ENCODE data around the gene SNRPD3.

DNA sequence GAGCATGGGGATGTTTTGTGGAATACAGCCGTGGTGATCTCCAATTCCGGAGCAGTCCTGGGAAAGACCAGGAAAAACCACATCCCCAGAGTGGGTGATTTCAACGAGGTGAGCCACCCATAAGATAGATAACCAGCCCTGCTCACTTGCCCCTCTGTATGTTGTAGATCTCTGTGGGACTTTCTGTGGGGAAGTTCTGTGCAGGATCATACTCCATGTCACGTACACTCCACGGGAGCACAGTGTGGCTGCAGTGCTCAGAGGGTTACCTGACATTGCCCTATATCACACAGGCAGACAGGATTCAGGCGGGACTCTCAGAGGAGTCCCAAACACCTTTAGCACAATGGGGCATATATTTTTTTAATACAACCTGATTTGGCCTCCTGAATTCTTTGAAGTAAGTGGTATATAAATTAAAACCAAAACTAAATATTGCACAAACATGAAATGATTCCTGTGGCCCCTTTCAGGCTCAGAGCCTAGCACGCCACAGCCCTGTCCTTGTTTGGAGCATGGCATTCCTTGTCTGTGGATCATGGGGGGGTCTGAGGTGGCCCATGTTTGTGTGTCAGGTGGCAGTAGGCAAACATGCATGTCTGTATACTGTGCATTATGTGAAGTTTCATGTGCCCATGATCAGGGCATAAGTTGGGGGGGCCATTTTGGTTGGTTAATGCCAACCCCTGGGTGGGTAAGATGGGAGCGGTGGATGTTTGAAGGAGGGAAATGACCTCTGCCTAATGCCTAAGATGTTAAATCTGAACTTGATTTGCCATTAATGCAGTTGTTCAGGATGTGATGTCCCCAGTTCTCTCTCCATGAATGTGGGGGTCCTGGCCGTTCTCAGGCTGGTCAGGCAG is 42.2 kb upstream of the SNRPD3 start:
- TF ChIP-seq, protein P1, sequence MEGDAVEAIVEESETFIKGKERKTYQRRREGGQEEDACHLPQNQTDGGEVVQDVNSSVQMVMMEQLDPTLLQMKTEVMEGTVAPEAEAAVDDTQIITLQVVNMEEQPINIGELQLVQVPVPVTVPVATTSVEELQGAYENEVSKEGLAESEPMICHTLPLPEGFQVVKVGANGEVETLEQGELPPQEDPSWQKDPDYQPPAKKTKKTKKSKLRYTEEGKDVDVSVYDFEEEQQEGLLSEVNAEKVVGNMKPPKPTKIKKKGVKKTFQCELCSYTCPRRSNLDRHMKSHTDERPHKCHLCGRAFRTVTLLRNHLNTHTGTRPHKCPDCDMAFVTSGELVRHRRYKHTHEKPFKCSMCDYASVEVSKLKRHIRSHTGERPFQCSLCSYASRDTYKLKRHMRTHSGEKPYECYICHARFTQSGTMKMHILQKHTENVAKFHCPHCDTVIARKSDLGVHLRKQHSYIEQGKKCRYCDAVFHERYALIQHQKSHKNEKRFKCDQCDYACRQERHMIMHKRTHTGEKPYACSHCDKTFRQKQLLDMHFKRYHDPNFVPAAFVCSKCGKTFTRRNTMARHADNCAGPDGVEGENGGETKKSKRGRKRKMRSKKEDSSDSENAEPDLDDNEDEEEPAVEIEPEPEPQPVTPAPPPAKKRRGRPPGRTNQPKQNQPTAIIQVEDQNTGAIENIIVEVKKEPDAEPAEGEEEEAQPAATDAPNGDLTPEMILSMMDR (IDR thresholded peaks at IDR 0.05), result no peak
- TF ChIP-seq POLR2AphosphoS5 (IDR thresholded peaks at IDR 0.05), result no peak

Data from prostate gland (tissue), 2 donors.